Measurements from ENCODE around the gene SEMA3E. TPM values are rescaled to one million over a fixed set of nuclear protein-coding genes. Genes with fewer than 3 reads are reported as not detected.

The SEMA3E gene
- total and polyA plus RNA-seq, 10 of the 15 experiments (the other 5 are each of a cell fraction or from before 2014, with no cell fraction given): 0.08 to 2.0 (median 0.82) TPM

- ATAC-seq: no peak
- ChIA-PET POLR2A (interaction anchor here (0.9 kb wide), 1 partner anchor 14 kb away, joined by 3 read pairs; no protein-coding TSS in a partner anchor), RAD21 (ENCODE audit: unreplicated experiment) (no interaction called here), CTCF (interaction anchor here (1.0 to 1.6 kb wide), 3 partner anchors 12 to 61 kb away, joined by 3 to 4 read pairs (median 3); no protein-coding TSS in a partner anchor), SMC1A (ENCODE audit: uncharacterized antibody, unreplicated experiment) (interaction anchor here (1.0 to 1.1 kb wide), 2 partner anchors 10 to 109 kb away, joined by 3 read pairs; no protein-coding TSS in a partner anchor)
- Histone ChIP-seq H3K9ac (ENCODE audit: control insufficient read depth, insufficient read depth, low read length) (no peak overlapping the region), H3K79me2 (ENCODE audit: control insufficient read depth, insufficient read depth, low read length) (no peaks in the 10 kb centered on the region), H3K4me3 (no peak overlapping the region), H3K36me3 (ENCODE audit: control insufficient read depth in 2 of 2, insufficient read depth in 2 of 2, low read length in 1 of 2) (no peaks in the 10 kb centered on the region), H4K20me1 (ENCODE audit: control insufficient read depth, insufficient read depth) (no peaks in the 10 kb centered on the region), H3K9me3 (replicated peaks; ENCODE audit: control insufficient read depth, insufficient read depth, low read length) (no peaks in the 10 kb centered on the region), H3K27ac (ENCODE audit: control insufficient read depth, insufficient read depth) (no peak overlapping the region), H2AFZ (ENCODE audit: control insufficient read depth, low read depth, low read length) (no peak overlapping the region), H3K4me1 (ENCODE audit: control insufficient read depth, insufficient read depth, low read length) (no peaks in the 10 kb centered on the region), H3K27me3 (replicated peaks in 1 of 2; ENCODE audit: control insufficient read depth in 2 of 2, insufficient read depth in 2 of 2, low read length in 1 of 2) (no peaks in the 10 kb centered on the region; a peak in 1 of 4 replicates), H3K4me2 (ENCODE audit: control insufficient read depth, insufficient read depth) (no peak overlapping the region)
- BruUV-seq (replicated peaks): no TSS peak
- in situ Hi-C loops (cut with MboI): no loop called here
- intact Hi-C loops (cut with micrococcal nuclease; ENCODE audit: unreplicated experiment): no loop called here
- 10% methylated on average over 4 of the region's 4 CpGs for WGBS (ENCODE audit: insufficient coverage, insufficient replicate concordance, low lambda C conversion rate, missing lambda C conversion rate)
- FAIRE-seq: no peak
- TF ChIP-seq EZH2 (IDR thresholded peaks at IDR 0.05; ENCODE audit: borderline replicate concordance, control insufficient read depth, low read depth, low read length) (no peak), POLR2A (IDR thresholded peaks at IDR 0.05; ENCODE audit: low read depth, low read length) (no peak), CBX3 (IDR thresholded peaks at IDR 0.05; ENCODE audit: borderline replicate concordance, low read depth) (no peak), JUNB (IDR thresholded peaks at IDR 0.05) (no peak), MXI1 (IDR thresholded peaks at IDR 0.05; ENCODE audit: low read depth, low read length) (no peak), PRDM15 (CRISPR knock-in tag; IDR thresholded peaks at IDR 0.05) (no peak), RAD21 (IDR thresholded peaks at IDR 0.05; ENCODE audit: insufficient read depth, low read depth, low read length) (no peak), POU2F2 (IDR thresholded peaks at IDR 0.05; ENCODE audit: borderline replicate concordance, low read depth, low read length) (no peak), FOXM1 (IDR thresholded peaks at IDR 0.05; ENCODE audit: low read depth, low read length) (no peak), ZBED1 (IDR thresholded peaks at IDR 0.05; ENCODE audit: borderline replicate concordance) (no peak), YBX1 (IDR thresholded peaks at IDR 0.05) (no peak), RFX5 (IDR thresholded peaks at IDR 0.05; ENCODE audit: low read depth, low read length) (no peak), POLR2AphosphoS5 (IDR thresholded peaks at IDR 0.05; ENCODE audit: low read length) (no peak), SRF (IDR thresholded peaks at IDR 0.05; ENCODE audit: low read depth in 2 of 2, low read length in 2 of 2) (no peak), TCF3 (IDR thresholded peaks at IDR 0.05; ENCODE audit: borderline replicate concordance, insufficient read depth, low read depth, low read length) (no peak), HDAC2 (IDR thresholded peaks at IDR 0.05) (no peak), YY1 (IDR thresholded peaks at IDR 0.05; ENCODE audit: low read depth, low read length) (no peak)
- TF ChIP-seq, protein P1, sequence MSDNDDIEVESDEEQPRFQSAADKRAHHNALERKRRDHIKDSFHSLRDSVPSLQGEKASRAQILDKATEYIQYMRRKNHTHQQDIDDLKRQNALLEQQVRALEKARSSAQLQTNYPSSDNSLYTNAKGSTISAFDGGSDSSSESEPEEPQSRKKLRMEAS (IDR thresholded peaks at IDR 0.05; ENCODE audit: low read depth, low read length): no peak
- TF ChIP-seq, protein P2, sequence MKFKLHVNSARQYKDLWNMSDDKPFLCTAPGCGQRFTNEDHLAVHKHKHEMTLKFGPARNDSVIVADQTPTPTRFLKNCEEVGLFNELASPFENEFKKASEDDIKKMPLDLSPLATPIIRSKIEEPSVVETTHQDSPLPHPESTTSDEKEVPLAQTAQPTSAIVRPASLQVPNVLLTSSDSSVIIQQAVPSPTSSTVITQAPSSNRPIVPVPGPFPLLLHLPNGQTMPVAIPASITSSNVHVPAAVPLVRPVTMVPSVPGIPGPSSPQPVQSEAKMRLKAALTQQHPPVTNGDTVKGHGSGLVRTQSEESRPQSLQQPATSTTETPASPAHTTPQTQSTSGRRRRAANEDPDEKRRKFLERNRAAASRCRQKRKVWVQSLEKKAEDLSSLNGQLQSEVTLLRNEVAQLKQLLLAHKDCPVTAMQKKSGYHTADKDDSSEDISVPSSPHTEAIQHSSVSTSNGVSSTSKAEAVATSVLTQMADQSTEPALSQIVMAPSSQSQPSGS (IDR thresholded peaks at IDR 0.05; ENCODE audit: low read length): no peak
- no peak for DNase-seq (ENCODE audit: low read depth, low spot score)
Observed at GRCh38 chr7:83524277-83525075, 124.5 kb downstream of the SEMA3E start.

Measured in GM12878 (cell line).